Globus pallidus (tissue), 1 donor: ENCODE data around the gene GRIN2C.
"Not testable (repeated sequence)": the region's sequence is repeated elsewhere in the genome, so short reads cannot be mapped to it uniquely, and the experiment has no call there.

ENCODE experiments used
- DNase-seq: peaks from one replicate; pipeline ENCODE4 v3.0.0-alpha.2; 2015; ENCODE audit warnings: low spot score

GRIN2C gene

GRCh38 chr17:74859459-74860228 lies at the start of gene GRIN2C:
GRIN2C (minus strand) TSS chr17:74859885; CDS start chr17:74855092, 4,793 bp downstream.
- DNase-seq: no peak

DNA sequence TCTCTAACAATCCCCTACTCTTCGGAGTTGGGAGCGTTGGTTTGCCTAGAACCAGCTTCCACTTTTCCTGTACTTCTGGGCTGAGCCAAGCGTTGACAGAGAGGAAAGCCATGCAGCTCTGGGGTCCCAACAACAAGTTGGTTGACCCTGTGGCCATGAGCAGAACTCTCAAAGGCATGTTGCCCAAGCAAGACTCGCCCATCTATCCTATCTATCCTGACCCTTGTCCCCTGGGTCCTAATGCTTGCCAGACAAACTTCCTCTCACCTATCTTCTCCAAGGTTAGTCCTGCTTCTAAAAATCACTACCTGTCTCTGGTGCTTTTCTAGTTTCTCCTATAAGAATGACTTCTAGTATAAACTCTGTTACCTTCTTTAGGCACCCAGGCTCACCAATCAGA lies 49.4 kb upstream of the GRIN2C start:
- not testable (repeated sequence) for DNase-seq

- no peak for DNase-seq
Observed at GRCh38 chr17:74907012-74907411, 47.3 kb upstream of the GRIN2C start.

DNA sequence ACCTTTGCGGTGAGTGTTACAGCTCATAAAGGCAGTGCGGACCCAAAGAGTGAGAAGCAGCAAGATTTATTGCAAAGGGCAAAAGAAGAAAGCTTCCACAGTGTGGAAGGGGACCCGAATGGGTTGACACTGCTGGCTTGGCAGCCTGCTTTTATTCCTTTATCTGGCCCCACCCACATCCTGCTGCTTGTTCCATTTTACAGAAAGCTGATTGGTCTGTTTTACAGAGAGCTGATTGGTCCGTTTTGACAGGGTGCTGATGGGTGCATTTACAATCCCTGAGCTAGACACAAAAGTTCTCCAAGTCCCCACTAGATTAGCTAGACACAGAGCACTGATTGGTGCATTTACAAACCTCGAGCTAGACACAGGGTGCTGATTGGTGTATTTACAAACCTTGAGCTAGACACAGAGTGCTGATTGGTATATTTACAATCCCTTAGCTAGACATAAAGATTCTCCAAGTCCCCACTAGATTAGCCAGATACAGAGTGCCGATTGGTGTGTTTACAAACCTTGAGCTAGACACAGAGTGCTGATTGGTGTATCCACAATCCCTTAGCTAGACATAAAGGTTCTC lies 46.6 kb upstream of the GRIN2C start:
- DNase-seq: not testable (repeated sequence)

GRCh38 chr17:74904687-74905409 lies 45.2 kb upstream of the GRIN2C start:
- DNase-seq: no peak

GRCh38 chr17:74903671-74904070 lies 44.0 kb upstream of the GRIN2C start:
- no peak for DNase-seq

- DNase-seq: no peak
Observed at GRCh38 chr17:74903034-74903433, 43.3 kb upstream of the GRIN2C start.

- DNase-seq: no peak
Observed at GRCh38 chr17:74901353-74902135, 41.9 kb upstream of the GRIN2C start.

DNA sequence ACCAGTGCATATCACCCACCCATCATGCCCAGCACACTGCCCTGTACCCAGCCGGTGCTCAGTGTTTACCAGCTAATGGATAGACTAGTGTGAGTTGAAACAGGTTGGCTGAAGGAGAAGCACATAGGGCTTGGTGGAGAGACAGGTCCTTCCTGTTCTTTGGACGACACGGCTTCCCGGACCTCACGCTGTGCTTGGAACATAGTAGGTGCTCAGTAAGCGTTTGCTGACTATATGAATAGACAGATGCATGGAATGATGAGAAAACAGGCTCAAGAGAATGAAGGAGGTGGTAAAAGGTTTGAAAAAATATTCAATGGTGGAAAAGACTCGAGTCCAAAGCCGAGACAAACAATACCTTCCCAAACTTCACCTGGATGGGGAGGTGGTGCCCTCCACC lies 40.5 kb upstream of the GRIN2C start:
- no peak for DNase-seq

GRCh38 chr17:74898376-74898946 lies 38.8 kb upstream of the GRIN2C start:
- no peak for DNase-seq

DNA sequence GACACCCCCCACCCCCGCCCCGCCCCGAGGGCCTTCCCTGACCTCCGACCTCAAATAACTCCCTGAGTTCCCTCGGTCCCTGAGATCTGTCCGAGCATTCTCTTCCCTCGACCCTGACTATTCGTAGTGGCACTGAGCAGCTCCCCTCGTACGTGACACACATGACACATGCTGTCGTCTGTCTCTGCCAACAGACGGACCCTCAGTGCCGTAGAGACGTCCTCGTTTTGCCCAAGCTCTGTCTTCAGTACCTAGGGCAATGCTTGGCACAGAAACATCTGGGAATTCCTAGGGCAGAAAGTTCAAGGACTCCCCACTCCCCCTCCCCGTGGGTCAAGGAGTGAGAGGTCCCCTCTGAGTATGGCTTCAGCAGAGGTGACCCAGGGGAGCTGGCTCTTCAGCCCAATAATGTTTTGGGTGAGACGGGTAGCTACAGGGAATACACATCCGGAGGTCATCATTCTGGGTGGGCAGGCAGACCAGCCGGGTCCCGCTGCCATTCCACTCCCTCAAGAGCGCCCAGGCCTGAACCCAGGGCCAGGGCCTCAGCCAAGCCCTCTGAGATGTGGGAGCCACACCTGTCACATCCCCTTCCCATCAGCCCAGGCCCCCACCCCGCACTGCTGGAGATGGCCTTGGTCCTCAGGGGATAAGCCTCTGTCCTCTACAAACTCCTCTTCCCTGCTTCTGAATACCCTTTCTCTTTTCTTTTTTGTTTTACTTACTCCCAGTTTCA lies 34.4 kb upstream of the GRIN2C start:
- no peak for DNase-seq

GRCh38 chr17:74892974-74893911 lies 33.6 kb upstream of the GRIN2C start, which contains the start of gene FADS6:
FADS6 (minus strand) TSS chr17:74893633; CDS start chr17:74893595, 38 bp downstream.
- DNase-seq: no peak

GRCh38 chr17:74892013-74892841 lies 32.5 kb upstream of the GRIN2C start:
- no peak for DNase-seq

- no peak for DNase-seq
Observed at GRCh38 chr17:74890554-74890953, 30.9 kb upstream of the GRIN2C start.

GRCh38 chr17:74888469-74888868 lies 28.8 kb upstream of the GRIN2C start:
- DNase-seq: no peak

- DNase-seq: no peak
Observed at GRCh38 chr17:74883241-74883745, 23.6 kb upstream of the GRIN2C start.

GRCh38 chr17:74882517-74883240 lies 23.0 kb upstream of the GRIN2C start:
- DNase-seq: no peak

DNA sequence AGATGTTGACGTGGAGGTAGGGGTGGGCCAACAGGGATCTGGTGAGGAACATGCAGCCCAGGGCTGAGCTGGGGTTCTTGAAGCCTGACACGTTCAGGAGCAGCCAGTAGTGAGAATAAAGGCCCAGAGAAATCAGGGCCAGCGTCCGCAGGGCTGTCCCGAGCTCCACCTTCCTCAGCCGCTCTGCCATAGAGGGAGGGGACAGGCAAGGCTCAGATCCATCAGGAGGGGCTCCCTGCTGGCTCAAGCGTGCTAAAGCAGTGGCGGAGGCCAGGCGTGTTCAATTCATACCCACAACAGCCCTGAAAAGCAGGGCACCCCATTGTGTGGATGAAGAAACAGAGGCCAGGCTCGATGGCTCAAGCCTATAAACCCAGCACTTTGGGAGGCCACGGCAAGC lies 21.4 kb upstream of the GRIN2C start:
- no peak for DNase-seq
